ENCODE data around the gene PTBP3. TPM values are rescaled to one million over a fixed set of nuclear protein-coding genes. Genes with fewer than 3 reads are reported as not detected.

The PTBP3 gene, protein sequence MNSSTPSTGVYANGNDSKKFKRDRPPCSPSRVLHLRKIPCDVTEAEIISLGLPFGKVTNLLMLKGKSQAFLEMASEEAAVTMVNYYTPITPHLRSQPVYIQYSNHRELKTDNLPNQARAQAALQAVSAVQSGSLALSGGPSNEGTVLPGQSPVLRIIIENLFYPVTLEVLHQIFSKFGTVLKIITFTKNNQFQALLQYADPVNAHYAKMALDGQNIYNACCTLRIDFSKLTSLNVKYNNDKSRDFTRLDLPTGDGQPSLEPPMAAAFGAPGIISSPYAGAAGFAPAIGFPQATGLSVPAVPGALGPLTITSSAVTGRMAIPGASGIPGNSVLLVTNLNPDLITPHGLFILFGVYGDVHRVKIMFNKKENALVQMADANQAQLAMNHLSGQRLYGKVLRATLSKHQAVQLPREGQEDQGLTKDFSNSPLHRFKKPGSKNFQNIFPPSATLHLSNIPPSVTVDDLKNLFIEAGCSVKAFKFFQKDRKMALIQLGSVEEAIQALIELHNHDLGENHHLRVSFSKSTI
- 44.4 and 50.8 TPM in 2 replicates for total RNA-seq

DNA sequence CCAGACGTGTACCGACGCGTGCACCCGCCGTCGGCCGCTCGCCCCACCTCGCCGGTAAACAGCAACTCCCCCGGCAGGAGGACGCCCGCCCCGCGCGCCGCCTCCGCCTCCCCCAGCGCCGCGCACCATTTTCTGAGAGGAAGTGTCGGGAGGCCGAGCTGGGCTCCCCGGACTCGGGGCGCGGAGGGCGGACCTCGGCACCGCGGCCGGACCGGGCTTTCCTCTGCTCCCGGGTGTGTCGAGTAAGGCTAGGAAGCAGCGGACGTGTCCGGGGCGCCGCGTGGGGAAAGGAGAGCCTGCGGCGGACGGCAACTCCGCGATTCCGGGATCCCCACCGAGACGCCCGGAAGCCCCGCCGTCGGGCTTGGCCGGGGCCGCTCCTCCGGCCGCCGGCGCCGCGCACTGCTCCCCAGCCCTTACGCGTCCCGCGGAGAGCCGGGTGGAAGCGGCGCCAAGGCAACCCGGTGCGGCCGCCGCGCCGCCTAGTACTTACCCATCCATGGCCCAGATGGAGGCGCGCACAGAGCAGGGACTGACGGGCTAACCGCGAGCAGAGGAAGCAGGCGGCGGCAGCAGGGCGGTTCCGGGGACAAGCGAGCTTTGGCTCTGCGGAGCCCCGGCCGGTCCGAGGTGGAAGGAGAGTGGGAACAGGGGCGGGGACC is at the start of gene PTBP3:
TSS of gene PTBP3 (minus strand) at position 643 of the 662 bp plus-strand sequence. CDS start 35,754 bp downstream, outside the sequence.

GRCh38 chr9:112380102-112380824 is 46.8 kb upstream of the PTBP3 start, which contains the start of gene HSDL2:
TSS of gene HSDL2 (plus strand) at chr9:112380108. CDS start at chr9:112380164, 56 bp downstream.

GRCh38 chr9:112174965-112175795 is 158.2 kb downstream of the PTBP3 start, which contains the start of gene SUSD1:
TSS of gene SUSD1 (minus strand) at chr9:112175297. CDS start at chr9:112175235, 62 bp downstream.

Small RNAs within 50 kb of the gene (small RNA-seq; reads per million reads assigned to genes)
- gene RF00019 (not detected), gene RN7SL430P (not detected), gene RN7SL57P (not detected), gene RNA5SP295 (not detected)

Other genes with a start within 250 kb of the PTBP3 start
- 20.4 and 29.9 TPM in 2 replicates for gene SUSD1, start 158.3 kb downstream of the PTBP3 start, total RNA-seq
- gene HSDL2, start 46.5 kb upstream of the PTBP3 start, total RNA-seq = 61.4 and 62.9 TPM in 2 replicates
- 1.7 and 1.8 TPM in 2 replicates for gene KIAA1958, start 153.2 kb upstream of the PTBP3 start, total RNA-seq

All from articular chondrocyte of knee joint (primary cell).